ACC112 (cell line): Measurements from ENCODE around the gene PHETA1.

Experiments
- H2AFZ ChIP-seq: fragments of 200-600 bp; sonication (generic); one replicate; pipeline ENCODE4 v1.6.0; 2017; ENCODE audit warnings: antibody characterized with exemption, low read length; ENCODE audit not compliant: unreplicated experiment
- H3K27ac ChIP-seq: fragments of 200-600 bp; sonication (generic); 2 replicates; pipeline ENCODE4 v1.5.1; 2014; ENCODE audit warnings: low read depth, mild to moderate bottlenecking, antibody characterized with exemption, low read length, moderate library complexity
- H3K27me3 ChIP-seq: fragments of 200-600 bp; sonication (generic); 2 replicates; pipeline ENCODE4 v1.6.1; 2014; ENCODE audit warnings: mild to moderate bottlenecking, antibody characterized with exemption, low read length, moderate library complexity, mixed read lengths; ENCODE audit not compliant: insufficient read depth
- H3K36me3 ChIP-seq: fragments of 200-600 bp; sonication (generic); 2 replicates; pipeline ENCODE4 v1.6.1; 2016; ENCODE audit warnings: mild to moderate bottlenecking, antibody characterized with exemption, low read length, moderate library complexity, mixed read lengths; ENCODE audit not compliant: insufficient read depth
- H3K4me1 ChIP-seq: fragments of 200-600 bp; sonication (generic); one replicate; pipeline ENCODE4 v1.6.1; 2016; ENCODE audit warnings: low read length, mixed read lengths; ENCODE audit not compliant: insufficient read depth, unreplicated experiment, control insufficient read depth
- H3K4me3 ChIP-seq: fragments of 200-600 bp; sonication (generic); 2 replicates; pipeline ENCODE4 v1.5.1; 2014; ENCODE audit warnings: mild to moderate bottlenecking, low read depth, low read length
- H3K79me2 ChIP-seq: fragments of 200-600 bp; sonication (generic); one replicate; pipeline ENCODE4 v1.6.0; 2016; ENCODE audit warnings: low read length; ENCODE audit not compliant: control insufficient read depth, unreplicated experiment, insufficient read depth

Gene PHETA1

DNA sequence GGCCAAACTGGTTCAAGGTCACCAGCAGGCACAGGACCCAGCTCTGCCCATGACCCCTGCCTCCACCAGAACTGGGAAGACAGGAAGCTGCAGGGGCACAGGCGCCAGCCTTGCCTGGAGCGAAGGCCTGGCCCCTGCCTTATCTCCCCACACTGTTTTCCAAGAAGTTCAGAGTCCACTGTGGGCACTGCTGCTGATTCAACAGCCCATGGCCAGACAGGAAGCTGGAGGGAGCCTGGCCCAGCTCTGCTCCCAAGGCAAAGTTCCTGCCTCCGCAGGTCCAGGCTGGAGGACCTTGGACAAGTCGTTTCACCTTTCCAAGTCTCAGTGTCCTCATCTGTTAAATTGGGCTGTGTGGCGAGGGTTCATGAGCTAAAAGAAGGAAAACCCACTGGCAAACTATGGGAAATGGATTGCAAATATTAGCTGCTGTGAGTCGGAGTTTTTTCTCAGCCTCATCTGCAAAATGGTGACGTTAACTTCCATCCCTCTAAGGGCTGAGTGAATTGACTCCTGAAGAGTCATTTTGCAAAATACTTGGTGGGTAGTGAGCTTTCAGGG, 1.2 kb downstream of the PHETA1 start:
- no peaks in the 10 kb centered on the region for H3K27me3 ChIP-seq
- H3K79me2 ChIP-seq: peaks cover 4% of the 10 kb centered on the region
- peak overlapping the region; percentile 95 for H3K4me3 ChIP-seq
- no peaks in the 10 kb centered on the region for H3K36me3 ChIP-seq
- peaks cover 25% of the 10 kb centered on the region for H3K4me1 ChIP-seq
- no peak overlapping the region for H3K27ac ChIP-seq
- H2AFZ ChIP-seq: peak overlapping the region; percentile 77

GRCh38 chr12:111366583-111366982, 2.3 kb downstream of the PHETA1 start:
- Histone ChIP-seq H3K79me2 (peaks cover 4% of the 10 kb centered on the region), H3K27me3 (no peaks in the 10 kb centered on the region), H2AFZ (no peak overlapping the region), H3K27ac (no peak overlapping the region), H3K4me1 (peaks cover 32% of the 10 kb centered on the region), H3K4me3 (no peak overlapping the region), H3K36me3 (no peaks in the 10 kb centered on the region)

GRCh38 chr12:111366075-111366474, 2.8 kb downstream of the PHETA1 start:
- no peak overlapping the region for H2AFZ ChIP-seq
- peaks cover 34% of the 10 kb centered on the region for H3K4me1 ChIP-seq
- H3K4me3 ChIP-seq: no peak overlapping the region
- H3K27me3 ChIP-seq: no peaks in the 10 kb centered on the region
- H3K27ac ChIP-seq: no peak overlapping the region
- no peaks in the 10 kb centered on the region for H3K36me3 ChIP-seq
- H3K79me2 ChIP-seq: peaks cover 4% of the 10 kb centered on the region

GRCh38 chr12:111363578-111363977, 5.3 kb downstream of the PHETA1 start:
- Histone ChIP-seq H3K27me3 (no peaks in the 10 kb centered on the region), H3K36me3 (no peaks in the 10 kb centered on the region), H3K4me1 (peaks cover 28% of the 10 kb centered on the region), H3K4me3 (no peak overlapping the region), H3K27ac (no peak overlapping the region), H2AFZ (no peak overlapping the region), H3K79me2 (peaks cover 3% of the 10 kb centered on the region)

GRCh38 chr12:111362687-111363475, 6.0 kb downstream of the PHETA1 start:
- Histone ChIP-seq H3K27me3 (no peaks in the 10 kb centered on the region), H3K79me2 (no peaks in the 10 kb centered on the region), H2AFZ (no peak overlapping the region), H3K27ac (no peak overlapping the region), H3K4me1 (peaks cover 24% of the 10 kb centered on the region), H3K4me3 (no peak overlapping the region), H3K36me3 (no peaks in the 10 kb centered on the region)

DNA sequence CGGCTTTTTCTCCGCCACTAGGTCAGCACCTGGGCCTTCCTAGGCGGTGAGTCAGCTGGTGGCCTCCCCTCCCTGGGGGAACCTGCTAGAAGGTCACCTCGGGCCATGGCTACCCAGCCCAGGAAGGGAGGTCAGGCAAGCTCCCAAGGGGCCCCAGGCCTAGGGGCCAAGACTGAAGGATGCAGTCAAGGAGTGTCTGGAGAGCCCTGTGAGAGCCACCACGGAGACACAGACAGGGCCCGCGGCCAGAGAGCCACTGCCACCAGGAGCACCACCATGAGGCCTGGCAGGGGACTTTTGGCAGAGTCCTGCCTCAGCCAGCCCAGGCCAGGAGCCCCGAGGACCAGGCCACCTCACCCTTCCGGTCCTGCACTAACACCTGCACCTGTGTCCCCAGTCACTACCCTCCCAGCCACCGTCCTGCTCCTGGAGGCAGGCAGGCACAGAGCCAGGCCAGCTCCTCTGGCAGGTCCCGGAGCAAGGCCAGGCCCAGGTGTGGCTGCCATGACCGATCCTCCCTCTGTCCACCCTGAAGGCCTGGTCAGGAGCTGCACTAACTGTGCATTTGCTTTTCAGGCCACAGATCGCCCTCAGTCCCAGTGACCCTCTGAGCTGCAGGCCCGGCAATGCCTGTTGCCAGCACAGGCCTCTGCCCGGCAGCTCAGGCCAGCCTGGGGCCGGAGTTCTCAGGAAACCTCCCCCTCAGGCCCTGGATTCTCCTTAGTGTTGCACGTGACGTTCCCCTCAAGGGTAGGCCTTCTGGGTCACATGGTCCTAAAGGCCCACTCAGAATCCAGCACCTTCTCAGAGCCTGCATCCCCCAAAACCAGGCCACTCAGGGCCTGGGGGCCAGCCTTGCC, 6.9 kb downstream of the PHETA1 start:
- Histone ChIP-seq H3K4me1 (peaks cover 16% of the 10 kb centered on the region), H3K27me3 (no peaks in the 10 kb centered on the region), H3K4me3 (no peak overlapping the region), H3K36me3 (no peaks in the 10 kb centered on the region), H3K27ac (no peak overlapping the region), H2AFZ (no peak overlapping the region), H3K79me2 (no peaks in the 10 kb centered on the region)

DNA sequence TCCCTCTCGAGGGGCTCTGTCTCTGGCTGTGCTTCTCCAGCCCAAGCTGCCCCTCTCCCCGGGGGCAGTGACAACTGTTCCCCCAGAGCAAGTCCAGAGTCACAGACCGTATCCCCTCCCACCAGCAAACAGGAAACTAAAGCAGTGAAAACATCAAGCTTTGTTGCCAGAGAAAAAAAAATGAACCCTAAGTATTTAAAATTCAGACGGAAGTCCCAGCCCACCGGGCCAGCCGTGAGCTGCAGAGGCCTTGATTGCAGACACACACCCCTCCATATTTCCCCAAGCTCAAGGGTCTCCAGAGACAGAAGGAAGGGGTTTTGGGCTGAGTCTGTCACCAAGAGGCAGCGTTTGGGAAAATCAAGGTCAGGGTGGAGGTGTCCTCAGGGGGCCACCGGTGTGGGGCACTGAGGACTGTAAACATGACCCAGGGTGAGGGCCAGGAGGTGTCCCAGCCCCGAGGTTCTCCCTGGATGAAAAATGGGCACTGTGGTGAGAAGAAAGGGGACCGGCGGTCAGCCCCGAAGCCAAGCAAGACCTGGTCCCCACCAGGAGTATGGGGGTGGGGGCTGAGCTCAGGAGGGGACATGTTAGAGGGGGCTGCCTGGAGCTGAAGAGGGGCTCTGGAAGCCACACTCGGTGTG, 7.7 kb downstream of the PHETA1 start:
- Histone ChIP-seq H3K4me1 (peaks cover 16% of the 10 kb centered on the region), H3K4me3 (no peak overlapping the region), H2AFZ (no peak overlapping the region), H3K27me3 (no peaks in the 10 kb centered on the region), H3K27ac (no peak overlapping the region), H3K36me3 (no peaks in the 10 kb centered on the region), H3K79me2 (no peaks in the 10 kb centered on the region)

- H3K27me3 ChIP-seq: no peaks in the 10 kb centered on the region
- no peaks in the 10 kb centered on the region for H3K36me3 ChIP-seq
- no peak overlapping the region for H3K4me3 ChIP-seq
- H2AFZ ChIP-seq: no peak overlapping the region
- H3K4me1 ChIP-seq: peaks cover 16% of the 10 kb centered on the region
- H3K27ac ChIP-seq: no peak overlapping the region
- H3K79me2 ChIP-seq: no peaks in the 10 kb centered on the region
These were observed 8.5 kb downstream of the PHETA1 start for GRCh38 chr12:111360325-111360930.

GRCh38 chr12:111359914-111360276, 9.0 kb downstream of the PHETA1 start:
- no peak overlapping the region for H2AFZ ChIP-seq
- no peaks in the 10 kb centered on the region for H3K36me3 ChIP-seq
- H3K79me2 ChIP-seq: no peaks in the 10 kb centered on the region
- no peak overlapping the region for H3K27ac ChIP-seq
- no peak overlapping the region for H3K4me3 ChIP-seq
- no peaks in the 10 kb centered on the region for H3K27me3 ChIP-seq
- peaks cover 16% of the 10 kb centered on the region for H3K4me1 ChIP-seq

DNA sequence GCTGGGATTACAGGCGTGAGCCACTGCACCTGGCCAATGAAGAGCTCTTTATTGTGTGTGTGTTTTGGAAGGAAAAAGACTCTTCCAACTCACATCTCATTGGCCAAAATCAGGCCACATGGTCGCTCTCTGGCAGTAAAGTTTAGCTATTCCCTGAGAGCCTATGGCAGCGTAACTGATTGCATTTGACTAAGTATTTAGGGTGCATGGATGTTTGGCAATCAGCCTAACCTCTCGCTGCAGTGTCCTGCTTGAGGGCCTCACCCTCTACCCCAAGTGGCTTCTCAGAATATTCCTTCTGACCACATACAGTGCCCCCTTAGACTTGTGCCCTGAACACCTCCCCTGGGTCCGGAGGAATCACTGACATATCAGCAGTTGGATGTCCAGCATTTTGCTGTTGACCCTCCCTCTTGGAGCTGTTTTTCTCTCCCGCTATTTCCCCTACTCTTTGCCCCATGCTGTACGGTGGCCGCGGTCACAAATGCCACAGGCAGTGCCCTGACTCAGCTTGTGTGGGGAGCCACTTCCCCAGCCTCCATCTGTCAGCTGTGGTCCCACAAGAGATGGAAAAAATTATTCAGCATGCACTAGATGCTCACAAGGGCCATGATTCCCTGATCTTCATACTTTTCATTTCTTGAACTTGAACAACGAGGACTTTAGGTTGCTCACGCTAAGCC, 9.5 kb downstream of the PHETA1 start:
- H3K36me3 ChIP-seq: no peaks in the 10 kb centered on the region
- no peak overlapping the region for H3K4me3 ChIP-seq
- no peaks in the 10 kb centered on the region for H3K27me3 ChIP-seq
- H3K27ac ChIP-seq: no peak overlapping the region
- peaks cover 16% of the 10 kb centered on the region for H3K4me1 ChIP-seq
- no peaks in the 10 kb centered on the region for H3K79me2 ChIP-seq
- no peak overlapping the region for H2AFZ ChIP-seq
